Cortex of kidney (tissue), 1 donor: ENCODE measurements around the gene EXT2.

Experiments
- DNase-seq: peaks from one replicate; lab custom pipeline; 2025; lab: John Stamatoyannopoulos, UW

The EXT2 gene

DNA sequence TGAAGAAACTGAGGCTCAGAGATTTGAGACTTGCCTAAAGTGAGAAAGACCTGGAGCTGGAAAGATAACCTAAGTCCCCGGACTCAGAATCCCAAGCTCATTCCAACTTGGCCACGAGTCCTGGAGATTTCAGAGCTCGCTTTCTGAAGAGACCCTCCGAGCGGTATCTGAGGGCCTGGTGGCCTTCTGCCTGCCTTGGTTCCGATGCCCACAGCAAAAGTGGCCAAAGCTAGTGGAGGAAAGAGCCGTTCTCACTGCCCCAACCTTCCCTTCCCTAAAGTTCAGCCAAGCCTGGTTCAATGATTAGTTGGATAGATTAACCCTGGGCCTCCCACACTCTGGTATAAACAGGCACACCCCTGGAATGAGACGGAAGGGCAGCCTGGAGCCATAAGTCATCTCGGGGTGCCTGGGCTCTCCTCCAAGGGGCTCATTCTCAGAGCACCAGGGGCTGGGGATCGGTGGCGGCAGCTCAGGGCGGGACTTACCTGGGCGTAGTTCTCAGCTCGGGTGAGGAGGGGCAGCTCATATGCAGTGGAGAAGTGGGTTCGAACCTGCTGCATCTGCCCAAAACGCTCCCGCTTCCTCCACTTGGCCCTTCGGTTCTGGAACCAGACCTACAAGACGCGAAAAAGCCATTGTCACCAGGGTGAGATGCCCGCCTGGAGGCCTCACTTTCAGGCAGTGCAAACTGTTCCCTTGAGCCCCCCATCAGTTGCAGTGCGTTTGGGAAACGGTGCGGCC lies 171.7 kb downstream of the EXT2 start:
- DNase-seq, result no peak

DNA sequence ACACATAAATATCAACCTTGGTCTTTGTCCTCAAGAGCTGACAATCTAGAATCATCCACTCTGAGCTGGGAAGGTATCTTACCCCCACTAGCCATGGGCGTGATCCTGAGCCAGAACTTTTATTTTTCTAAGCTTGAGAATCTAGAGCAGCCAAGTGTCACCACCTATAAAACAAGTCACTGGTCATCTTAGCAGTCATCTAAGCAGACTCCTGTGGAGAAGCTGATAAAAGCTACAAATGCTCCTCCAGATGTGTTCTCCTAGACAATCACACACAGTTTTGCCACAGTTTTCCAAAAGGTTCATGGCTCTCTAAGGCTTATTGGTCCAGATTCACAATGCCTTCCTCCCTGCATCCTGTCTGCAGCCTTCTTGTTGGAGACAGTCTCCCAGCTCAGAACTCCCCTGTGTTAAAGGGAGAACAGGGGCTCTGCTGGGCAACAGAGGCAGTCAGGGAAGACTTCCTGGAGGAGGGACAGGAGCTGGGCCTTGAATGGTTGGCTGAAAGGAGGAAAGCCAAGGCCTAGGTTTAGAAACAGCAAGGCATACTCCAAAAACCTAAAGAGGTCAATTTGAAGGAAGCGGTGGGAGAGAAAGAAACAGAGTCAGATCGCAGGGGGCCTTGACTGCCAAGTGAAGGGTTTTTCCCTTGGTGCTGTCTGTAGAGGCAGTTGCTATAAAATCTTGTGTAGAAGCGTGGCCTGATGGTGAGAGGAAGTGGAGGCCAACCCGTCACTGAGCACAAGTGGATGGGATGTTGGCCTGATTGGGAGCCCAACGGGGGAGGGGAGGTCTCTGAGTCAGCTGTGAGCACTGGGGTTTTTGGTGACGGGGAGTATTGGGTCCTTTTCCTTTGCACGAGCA lies 172.5 kb downstream of the EXT2 start:
- no peak for DNase-seq

DNA sequence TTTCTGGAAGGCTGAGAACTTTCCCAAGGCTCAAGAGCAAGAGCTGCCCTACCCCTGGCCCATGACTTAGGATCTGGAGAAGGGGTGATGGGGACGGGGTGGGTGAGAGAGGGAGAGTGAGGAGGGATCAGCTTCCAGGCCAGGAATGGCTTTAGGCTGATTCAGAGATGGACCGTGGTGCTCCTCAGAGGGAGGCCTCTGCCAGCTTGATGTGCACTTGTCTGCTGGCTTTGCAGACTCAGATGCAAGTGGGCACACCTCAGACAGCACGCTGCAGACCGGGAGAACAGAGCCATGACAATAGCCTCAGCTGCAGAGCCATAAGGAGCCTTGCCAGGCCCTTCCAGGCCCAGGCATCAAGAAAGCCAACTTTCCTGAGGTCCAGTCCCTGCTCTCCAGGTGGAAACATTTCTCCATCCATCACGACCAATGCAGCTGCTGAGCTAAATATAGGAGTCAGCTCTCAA lies 173.2 kb downstream of the EXT2 start:
- DNase-seq, result no peak

DNA sequence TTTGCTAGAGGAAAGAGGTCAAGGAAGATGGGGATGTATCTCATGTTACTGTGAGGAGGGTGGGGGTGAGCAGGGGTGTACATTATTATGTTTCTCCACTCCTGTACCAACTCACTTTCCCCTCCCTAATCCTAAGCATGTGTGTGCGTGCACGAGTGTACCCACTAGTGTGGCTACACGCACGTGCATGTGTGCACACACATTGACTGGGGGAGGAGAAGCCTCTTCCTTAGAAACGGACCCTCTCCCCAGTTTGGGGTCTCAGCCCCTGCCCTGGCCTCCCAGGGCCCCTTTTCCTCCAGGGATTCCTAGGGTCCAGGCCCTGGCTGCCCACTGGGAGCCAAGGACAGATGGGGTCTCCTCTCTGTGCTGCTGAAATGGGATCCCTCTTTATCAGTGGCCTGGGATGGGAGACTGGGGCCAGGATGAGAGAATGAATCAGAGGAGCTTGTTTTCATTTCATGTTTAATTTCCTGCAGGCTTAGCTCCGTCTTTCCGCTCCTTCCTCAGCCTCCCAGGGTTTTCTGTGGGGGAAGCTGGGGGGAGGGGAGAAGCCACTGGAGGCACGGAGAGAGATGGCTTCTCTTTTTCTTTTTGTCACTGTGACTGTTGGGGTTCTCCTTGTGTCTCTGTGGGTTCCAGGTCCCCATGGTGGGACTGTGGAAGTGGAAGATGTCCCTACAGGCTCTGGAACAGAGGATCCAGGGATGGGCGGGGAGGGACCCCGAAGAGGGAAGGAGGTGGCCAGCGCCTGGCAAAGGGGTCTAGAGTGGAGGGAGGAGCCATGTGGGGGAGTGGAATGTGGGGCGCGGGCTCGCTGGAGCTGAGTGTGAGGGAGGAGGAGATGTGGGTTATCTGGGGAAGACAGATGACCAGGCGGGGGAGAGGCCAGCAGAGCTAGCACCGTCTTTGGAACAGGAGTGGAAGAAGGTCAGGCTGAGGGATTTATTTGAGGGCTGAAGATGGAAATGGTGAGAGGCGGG lies 174.2 kb downstream of the EXT2 start:
- no peak for DNase-seq

DNA sequence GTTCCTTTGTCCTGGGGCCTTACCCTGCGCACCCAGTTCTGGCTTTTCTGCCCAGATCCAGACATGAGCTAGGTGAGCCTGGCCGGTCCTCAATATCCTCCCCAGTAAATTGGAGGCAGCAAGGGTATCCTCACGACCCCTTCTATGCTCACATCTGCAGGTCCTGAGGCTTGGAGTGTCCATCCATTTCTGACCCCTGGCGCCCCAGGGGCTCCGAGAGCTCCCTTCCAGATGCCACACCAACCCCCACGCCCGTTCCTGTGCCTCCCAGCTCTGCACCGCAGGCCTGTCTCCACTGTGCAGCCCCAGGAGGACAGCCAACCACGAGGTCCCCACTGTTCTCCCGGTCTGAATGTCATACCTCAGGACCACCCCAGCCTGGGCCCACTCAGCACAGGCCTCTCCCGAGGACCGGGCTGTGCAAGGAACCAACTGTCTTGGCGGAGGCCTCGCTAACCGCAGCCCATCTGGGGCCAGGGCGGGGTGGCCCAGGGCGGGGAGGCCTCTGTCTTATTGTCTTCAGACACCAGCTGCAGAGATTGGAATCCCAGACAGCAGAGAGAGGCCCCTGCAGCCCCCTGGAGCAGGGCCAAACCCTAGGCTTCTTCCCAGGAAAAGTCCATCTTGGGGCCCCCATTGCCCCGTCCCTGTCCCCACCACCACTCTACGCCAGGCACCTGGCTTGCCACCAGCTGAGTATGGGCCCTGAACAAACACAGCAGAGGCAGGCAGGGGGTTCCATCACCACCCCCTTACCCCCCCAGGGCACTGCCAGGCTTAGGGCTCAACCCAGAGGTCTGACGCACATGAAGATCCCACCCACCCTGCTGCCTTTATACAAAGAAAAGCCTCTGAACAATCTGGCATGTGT lies 175.2 kb downstream of the EXT2 start:
- DNase-seq, result no peak

DNA sequence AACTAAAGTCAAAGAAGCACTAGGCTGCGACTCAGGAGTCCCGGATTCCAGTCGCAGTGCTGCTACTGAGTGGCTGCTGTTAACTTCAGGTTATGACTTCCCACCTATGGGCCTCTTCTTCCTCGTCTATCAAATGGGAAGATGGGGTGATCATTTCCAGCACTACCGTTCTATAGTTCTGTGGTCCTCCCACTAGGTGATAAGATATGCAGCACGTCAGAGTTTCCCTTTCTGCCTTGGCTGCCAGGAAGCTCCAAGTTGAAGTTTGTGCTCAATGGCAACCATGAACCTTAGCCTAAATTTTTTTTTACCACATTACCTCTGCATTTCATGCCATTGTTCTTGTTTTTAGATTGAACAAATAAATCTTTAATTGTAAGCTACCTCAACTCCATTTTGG lies 175.8 kb downstream of the EXT2 start:
- no peak for DNase-seq

DNA sequence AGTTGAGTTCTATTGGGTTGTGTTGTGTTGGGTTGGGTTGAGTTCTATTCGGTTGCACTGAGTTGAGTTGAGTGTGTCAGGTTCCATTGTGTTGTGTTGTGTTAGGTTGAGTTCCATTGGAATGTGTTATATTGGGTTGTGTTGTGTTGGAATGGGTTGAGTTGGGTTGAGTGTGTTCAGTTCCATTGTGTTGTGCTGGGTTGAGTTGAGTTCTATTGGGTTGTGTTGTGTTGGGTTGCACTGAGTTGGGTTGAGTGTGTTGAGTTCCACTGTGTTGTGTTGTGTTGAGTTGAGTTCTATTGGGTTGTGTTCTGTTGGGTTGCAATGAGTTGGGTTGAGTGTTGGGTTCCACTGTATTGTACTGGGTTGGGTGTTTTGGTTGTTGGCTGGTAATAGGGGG lies 178.9 kb downstream of the EXT2 start:
- DNase-seq, result no peak

DNA sequence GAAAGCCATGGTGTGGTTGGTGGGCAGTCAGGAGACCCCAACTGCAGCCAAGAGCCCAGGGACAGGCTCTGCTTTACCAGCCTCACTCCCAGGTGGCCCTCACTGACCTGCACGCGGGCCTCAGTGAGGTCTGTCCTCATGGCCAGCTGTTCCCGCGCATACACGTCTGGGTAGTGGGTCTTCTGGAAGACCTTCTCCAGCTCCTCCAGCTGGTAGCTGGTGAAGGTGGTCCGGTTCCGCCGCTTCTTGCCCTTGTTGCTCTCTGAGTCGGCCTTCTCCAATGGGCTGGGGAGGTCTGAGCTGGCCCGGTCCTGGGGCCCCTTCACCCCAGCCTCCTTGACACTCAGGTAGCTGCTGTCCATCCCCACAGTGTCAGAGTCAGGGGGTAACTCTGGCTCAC lies 179.8 kb downstream of the EXT2 start:
- DNase-seq, result no peak

DNA sequence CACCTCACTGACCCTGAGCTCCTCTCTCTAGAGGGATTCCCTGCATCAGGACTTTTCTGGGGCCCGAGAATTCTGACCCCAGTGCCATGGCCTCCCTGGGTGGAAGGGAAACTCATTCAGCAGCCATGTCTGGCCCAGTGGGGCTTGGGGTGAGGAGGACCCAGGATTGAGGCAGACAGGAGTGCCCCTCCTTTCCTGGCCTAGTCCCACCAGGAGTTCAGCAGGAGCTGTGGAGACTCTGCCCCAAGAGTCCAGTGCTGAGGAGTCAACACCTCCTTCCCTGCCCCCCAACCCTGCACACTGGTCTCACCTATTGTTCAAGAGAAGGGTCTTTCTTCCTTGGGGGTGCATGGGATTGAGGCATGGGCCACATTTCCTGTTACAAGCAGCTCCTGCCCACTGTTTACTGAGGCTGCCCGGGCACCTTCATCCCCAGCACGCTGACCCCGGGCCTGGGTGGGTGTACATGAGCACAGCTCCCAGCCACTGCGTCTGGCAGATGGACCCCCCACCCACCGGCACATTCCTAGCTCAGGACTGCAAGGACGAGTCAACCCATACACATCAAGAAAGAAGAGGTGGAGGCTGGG lies 180.6 kb downstream of the EXT2 start:
- DNase-seq, result no peak

DNA sequence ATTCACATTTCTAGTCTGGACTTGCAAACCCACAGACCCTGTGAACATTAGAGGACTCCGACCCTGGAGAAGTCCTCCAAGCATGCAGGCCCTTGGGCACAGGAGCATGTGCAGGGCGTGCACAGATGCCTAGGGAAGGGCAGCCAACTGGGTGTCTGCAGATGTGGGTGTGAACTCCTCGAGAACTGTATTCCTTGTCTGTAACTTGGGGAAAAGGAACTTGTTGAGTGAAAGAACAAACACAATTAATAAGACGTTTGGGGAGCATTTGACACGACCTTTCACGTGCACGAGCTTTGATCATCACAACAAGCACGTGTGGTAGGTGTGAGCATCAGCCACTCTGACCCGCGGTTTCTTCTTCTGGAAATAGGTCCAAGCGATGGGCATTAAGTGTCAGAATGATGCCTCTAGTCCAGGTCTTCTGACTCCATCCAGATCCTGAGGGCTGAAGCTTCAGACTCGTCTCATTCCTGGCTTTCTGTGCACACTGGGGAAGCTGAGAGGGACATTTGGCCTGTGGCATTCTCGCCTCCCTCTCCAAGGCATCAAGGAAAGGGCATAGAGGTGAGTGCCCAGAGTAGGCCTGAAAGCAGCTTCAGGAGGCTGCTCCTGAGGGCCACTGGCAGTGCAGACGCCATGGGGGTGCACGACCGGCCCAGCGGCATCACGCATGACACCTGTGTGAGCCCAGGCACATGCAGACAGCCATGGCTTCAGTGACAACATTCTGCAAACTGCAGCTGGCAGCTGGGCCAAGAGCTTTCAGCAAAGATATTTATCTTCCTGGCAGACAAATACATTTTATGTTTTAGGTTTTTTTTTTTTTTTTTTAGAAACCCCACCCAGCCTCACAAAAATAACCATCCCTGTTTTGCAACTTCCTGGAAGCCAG lies 182.0 kb downstream of the EXT2 start:
- no peak for DNase-seq

DNA sequence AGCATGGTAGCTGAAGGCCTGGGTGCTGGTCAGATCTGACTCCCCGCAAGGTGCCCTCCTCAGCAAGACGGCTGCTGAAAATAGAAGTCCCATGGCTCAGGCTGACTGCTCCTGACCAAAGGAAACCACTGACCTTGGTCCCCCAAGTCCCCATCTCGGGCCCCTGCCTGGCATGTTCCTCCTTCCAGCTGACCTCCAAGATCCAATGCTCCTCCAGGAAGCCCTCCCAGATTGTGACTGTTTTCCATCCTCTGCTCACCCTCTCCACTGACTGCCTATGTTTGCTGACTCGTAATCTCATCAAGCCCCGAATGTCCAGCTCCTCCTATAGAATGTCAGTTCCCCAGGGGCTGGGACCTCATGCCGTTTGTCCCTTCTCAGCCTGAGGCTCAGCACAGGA lies 184.0 kb downstream of the EXT2 start:
- DNase-seq, result no peak

DNA sequence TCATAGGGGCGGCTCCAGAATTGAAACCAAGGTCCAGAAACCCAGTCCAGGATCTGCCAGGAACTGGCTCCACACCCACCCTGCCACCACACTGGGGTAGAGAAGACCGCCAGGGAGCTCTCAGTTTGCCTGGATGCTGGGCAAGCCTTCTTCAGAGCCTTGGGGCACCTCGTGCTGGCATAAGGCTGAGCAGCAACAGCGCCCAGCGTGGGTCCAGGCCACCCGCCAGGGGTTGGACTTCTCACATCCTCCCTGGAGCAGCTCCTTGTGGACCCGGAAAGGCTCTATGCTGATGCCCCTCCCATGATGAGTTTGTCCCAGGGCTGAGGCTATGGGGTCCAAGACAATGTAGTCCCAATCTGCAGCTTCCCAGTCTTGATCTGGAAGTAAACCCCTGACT lies 184.8 kb downstream of the EXT2 start:
- no peak for DNase-seq

DNA sequence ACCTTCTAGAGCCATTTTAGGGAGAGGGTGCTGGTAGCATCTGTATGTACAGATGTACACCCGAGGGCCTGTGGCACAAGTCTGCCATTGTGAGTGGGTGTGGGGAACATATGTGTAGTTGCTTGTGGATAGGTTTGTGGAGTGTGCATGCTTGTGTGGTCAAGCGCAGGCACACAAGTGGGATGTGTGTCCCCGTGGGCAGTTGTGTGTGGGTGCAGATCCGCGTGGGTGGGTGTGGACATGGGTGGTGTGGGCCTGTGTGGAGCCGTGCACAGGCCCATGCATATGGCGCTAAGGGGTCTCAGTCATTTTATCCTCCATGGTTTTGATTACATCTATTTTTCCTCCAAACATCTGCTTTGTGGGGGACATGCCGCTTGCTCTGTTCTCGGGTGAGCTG lies 185.7 kb downstream of the EXT2 start:
- no peak for DNase-seq

DNA sequence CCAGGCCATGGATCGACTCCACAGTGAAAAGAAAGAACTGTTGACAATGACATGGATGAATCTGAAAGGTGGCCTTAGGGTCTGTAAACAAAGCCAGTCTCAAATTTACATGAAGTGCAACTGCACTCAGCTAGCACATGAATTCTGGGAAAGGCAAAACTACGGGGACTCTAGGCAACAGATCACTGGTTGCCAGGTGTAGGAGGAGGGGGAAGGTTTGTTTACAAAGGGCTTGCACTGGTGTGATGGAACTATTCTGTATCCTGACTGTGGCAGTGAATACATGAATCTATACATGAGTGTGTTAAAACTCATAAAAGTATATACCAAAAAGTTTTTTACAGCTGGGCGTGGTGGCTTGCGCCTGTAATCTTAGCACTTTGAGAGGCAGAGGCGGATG lies 187.1 kb downstream of the EXT2 start:
- DNase-seq, result no peak

DNA sequence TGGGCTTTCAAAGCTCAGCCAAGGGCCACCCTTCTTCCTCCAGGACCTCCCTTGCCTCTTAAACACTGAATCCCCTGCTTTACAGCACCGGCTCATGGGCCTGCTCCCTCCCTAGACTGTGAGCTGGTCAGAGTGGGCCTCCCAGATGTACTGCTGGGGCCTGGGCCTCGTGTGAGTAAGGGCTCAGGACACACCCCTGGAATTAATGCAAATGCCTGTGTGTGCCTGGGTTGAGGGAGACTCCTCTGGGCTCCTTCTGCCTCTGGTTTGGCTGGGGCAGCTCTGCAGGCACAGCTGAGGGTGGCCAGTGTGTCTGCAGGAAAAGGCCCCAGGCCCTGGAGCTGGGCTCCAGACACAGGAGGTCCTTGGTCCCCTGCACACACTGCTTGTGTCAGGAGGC lies 190.3 kb downstream of the EXT2 start:
- no peak for DNase-seq

DNA sequence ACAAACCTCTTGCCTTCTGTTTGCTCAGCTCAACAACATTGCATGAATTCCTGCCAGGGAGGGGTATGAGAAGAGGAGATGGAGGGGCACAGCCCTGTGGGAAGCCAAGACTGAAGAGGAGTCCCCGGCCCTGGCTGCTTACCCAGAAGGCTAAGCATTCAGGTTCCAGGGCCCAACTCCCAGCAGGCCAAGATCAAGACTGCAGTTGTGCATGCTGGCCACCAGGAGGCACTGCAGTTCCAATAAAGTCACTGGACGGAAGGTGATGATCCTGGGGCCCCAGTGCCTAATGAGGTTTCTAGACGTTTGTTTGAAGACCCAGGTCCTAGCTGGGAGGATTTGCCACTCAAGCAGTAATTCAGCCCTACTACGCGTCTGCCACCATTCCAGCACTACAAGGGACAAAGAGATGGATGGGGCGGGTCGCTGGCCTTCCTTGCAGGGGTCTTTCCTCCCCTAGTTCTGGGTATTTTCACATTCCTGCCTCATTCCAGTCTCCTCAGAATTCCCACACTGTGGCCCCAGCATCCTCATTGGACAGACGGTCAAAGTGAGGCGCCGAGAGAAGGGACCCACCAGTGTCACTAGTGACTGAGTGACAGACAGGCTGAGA lies 190.9 kb downstream of the EXT2 start:
- DNase-seq, result no peak

DNA sequence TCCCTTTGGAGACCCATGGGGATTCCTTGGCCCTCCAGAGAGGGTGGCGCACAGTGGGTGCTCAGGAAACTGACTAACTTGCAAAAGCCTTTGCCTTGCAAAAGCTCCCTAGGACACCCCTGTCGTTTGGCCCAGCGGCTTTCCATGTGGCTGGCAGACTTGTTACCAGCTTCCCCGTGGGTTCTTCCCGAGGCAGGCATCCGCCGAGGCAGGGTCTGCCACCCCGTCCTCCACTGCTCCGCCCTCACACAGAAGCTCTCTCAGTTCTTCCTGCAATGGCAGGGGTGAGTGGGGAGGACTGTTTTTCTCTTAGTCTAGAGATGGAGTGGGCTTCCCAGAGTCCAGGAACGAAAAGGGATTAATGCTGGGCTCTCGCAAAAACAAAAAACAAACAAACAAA lies 191.4 kb downstream of the EXT2 start:
- DNase-seq, result no peak

DNA sequence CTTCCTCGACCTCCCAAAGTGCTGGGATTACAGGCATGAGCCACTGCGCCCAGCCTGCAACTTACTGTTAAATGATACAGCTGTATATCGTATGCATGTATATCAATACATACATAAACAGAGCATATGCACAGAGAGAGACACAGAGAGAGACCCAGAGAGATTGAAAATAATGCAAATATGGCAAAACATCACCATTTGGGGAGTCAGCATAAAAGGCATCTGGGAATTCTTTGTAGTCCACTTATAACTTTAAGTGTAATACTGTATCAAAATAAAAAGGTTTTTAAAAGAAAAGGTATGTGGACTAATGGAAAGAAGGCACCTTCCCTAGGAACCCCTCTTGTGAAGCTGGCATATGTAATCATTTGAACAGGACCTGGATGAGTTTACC lies 192.7 kb downstream of the EXT2 start:
- DNase-seq, result no peak

DNA sequence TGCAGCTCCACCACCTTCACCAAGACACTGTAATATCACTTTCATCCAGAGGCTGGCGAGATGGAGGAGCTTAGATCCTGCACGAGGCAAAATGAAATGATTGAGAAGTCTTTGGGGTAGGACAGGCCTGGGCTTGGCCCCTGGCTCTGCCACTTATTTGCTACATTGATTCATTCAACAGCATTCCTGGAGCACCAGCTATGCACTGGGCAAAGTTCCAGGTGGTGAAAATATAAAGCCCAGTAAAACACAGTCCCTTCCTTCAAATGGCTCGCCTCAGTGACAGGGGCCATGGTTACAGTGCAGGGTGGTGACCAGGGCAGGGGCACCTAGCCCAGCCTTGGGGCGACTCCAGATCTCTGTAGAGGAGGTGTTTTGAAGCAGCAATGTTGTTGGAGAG lies 194.7 kb downstream of the EXT2 start:
- no peak for DNase-seq
